ENCODE measurements around the gene CHAT. TPM values are rescaled to one million over a fixed set of nuclear protein-coding genes. Genes with fewer than 3 reads are reported as not detected.

The CHAT gene
- total RNA-seq, 1 experiment from 2014 or later, result not detected

- H4K20me1 ChIP-seq (ENCODE audit: insufficient read depth), result no peaks in the 10 kb centered on the region
- no peaks in the 10 kb centered on the region for H3K9me3 ChIP-seq (ENCODE audit: control insufficient read depth in 1 of 2, insufficient read depth in 1 of 2, low read depth in 1 of 2, low read length in 2 of 2)
- intact Hi-C loops (cut with micrococcal nuclease), result no loop called here
- H3K36me3 ChIP-seq (ENCODE audit: control insufficient read depth in 1 of 2, insufficient read depth in 2 of 2, low read length in 2 of 2), result no peaks in the 10 kb centered on the region
- no peaks in the 10 kb centered on the region for H3K79me2 ChIP-seq (ENCODE audit: insufficient read depth, low read length)
- H3K4me2 ChIP-seq (ENCODE audit: low read length), result no peak overlapping the region
- TF ChIP-seq EGR1 (IDR thresholded peaks at IDR 0.05; ENCODE audit: low read depth) (no peak), MAX (IDR thresholded peaks at IDR 0.05) (no peak), SRF (IDR thresholded peaks at IDR 0.05; ENCODE audit: low read depth) (no peak), CTCF (IDR thresholded peaks at IDR 0.05 in 2 of 3, conservative IDR thresholded peaks at IDR 0.05 in 1 of 3; ENCODE audit: borderline replicate concordance in 1 of 3, insufficient read depth in 1 of 3, low read depth in 2 of 3, low read length in 2 of 3) (no peak), ZFX (IDR thresholded peaks at IDR 0.05) (no peak), FOSL1 (IDR thresholded peaks at IDR 0.05; ENCODE audit: low read depth) (no peak), CEBPB (IDR thresholded peaks at IDR 0.05; ENCODE audit: low read depth) (no peak), RAD21 (IDR thresholded peaks at IDR 0.05; ENCODE audit: low read depth) (no peak), ELF1 (IDR thresholded peaks at IDR 0.05; ENCODE audit: borderline replicate concordance, low read depth) (no peak), ZNF274 (IDR thresholded peaks at IDR 0.05; ENCODE audit: low read depth, low read length) (no peak)
- CTCF ChIA-PET, result no interaction called here
- ATAC-seq (no peak), DNase-seq (ENCODE audit: low read depth, low spot score) (no peak)
- no TSS peak for BruUV-seq (replicated peaks)
- H3K9me2 ChIP-seq (ENCODE audit: insufficient read depth), result no peaks in the 10 kb centered on the region
- H3K9ac ChIP-seq (ENCODE audit: low read length), result no peak overlapping the region
- H3K4me1 ChIP-seq (ENCODE audit: control insufficient read depth in 1 of 2, insufficient read depth in 2 of 2, low read length in 2 of 2), result no peaks in the 10 kb centered on the region
- H3K27me3 ChIP-seq (ENCODE audit: insufficient read depth, low read length), result no peaks in the 10 kb centered on the region; the same call in 1 of the 2 replicates
- RAD21 ChIA-PET (ENCODE audit: low non-redundant PET in 1 of 2, low total read pairs in 2 of 2, uncharacterized antibody in 2 of 2, unreplicated experiment in 2 of 2), result no interaction called here
- POLR2A ChIA-PET, result no interaction called here
- no peak overlapping the region for H3K4me3 ChIP-seq (replicated peaks in 1 of 2; ENCODE audit: low read depth in 1 of 2, low read length in 2 of 2)
- H3K27ac ChIP-seq (ENCODE audit: low read depth, low read length), result no peak overlapping the region
- H2AFZ ChIP-seq (ENCODE audit: low read depth, low read length, poor library complexity, severe bottlenecking), result no peak overlapping the region
These were observed 10.8 kb downstream of the CHAT start for GRCh38 chr10:49624629-49625028.

- RAD21 ChIA-PET (ENCODE audit: low non-redundant PET in 1 of 2, low total read pairs in 2 of 2, uncharacterized antibody in 2 of 2, unreplicated experiment in 2 of 2), result no interaction called here
- TF ChIP-seq TCF7L2 (IDR thresholded peaks at IDR 0.05; ENCODE audit: borderline replicate concordance, extremely low read depth, insufficient read depth, insufficient read length) (no peak), EZH2 (IDR thresholded peaks at IDR 0.05) (no peak), SP1 (IDR thresholded peaks at IDR 0.05; ENCODE audit: low read depth) (no peak), CBX3 (IDR thresholded peaks at IDR 0.05; ENCODE audit: low read depth) (no peak), CEBPB (IDR thresholded peaks at IDR 0.05; ENCODE audit: low read depth) (no peak), EGR1 (IDR thresholded peaks at IDR 0.05; ENCODE audit: low read depth) (no peak), POLR2AphosphoS5 (IDR thresholded peaks at IDR 0.05; ENCODE audit: low read depth, low read length) (no peak), SIN3A (IDR thresholded peaks at IDR 0.05; ENCODE audit: low read depth) (no peak)
- no peak for ATAC-seq
These were observed 11.6 kb downstream of the CHAT start for GRCh38 chr10:49625411-49625810.

More at GRCh38 chr10:49625411-49625810, 11.6 kb downstream of the CHAT start:
- intact Hi-C loops (cut with micrococcal nuclease), result no loop called here
- Histone ChIP-seq H3K9ac (ENCODE audit: low read length) (no peak overlapping the region), H3K79me2 (ENCODE audit: insufficient read depth, low read length) (no peaks in the 10 kb centered on the region), H4K20me1 (ENCODE audit: insufficient read depth) (no peaks in the 10 kb centered on the region), H3K4me2 (ENCODE audit: low read length) (no peak overlapping the region), H3K4me1 (ENCODE audit: control insufficient read depth in 1 of 2, insufficient read depth in 2 of 2, low read length in 2 of 2) (no peaks in the 10 kb centered on the region), H3K4me3 (replicated peaks in 1 of 2; ENCODE audit: low read depth in 1 of 2, low read length in 2 of 2) (no peak overlapping the region), H3K27me3 (ENCODE audit: insufficient read depth, low read length) (no peaks in the 10 kb centered on the region), H3K27ac (ENCODE audit: low read depth, low read length) (no peak overlapping the region), H3K9me3 (ENCODE audit: control insufficient read depth in 1 of 2, insufficient read depth in 1 of 2, low read depth in 1 of 2, low read length in 2 of 2) (no peaks in the 10 kb centered on the region), H3K9me2 (ENCODE audit: insufficient read depth) (no peaks in the 10 kb centered on the region), H2AFZ (ENCODE audit: low read depth, low read length, poor library complexity, severe bottlenecking) (no peak overlapping the region), H3K36me3 (ENCODE audit: control insufficient read depth in 1 of 2, insufficient read depth in 2 of 2, low read length in 2 of 2) (no peaks in the 10 kb centered on the region)
- DNase-seq (ENCODE audit: low read depth, low spot score), result no peak
- CTCF ChIA-PET, result no interaction called here
- POLR2A ChIA-PET, result no interaction called here
- BruUV-seq (replicated peaks), result no TSS peak

Data from HCT116 (cell line).